Measurements from ENCODE around the gene GCK.

- no peak for TF ChIP-seq POLR2A (IDR thresholded peaks at IDR 0.05)
- TF ChIP-seq CTCF (IDR thresholded peaks at IDR 0.05), result no peak
- TF ChIP-seq POLR2AphosphoS5 (IDR thresholded peaks at IDR 0.05; ENCODE audit: insufficient read depth in 1 of 2, low read depth in 1 of 2), result no peak
These were observed 34.3 kb upstream of the GCK start for GRCh38 chr7:44223362-44224079.

All from vagina (tissue), 2 donors.